ENCODE results near the gene LIPN. TPM values are rescaled to one million over a fixed set of nuclear protein-coding genes. Genes with fewer than 3 reads are reported as not detected.

The LIPN gene
- total and polyA plus RNA-seq, 7 donors = not detected

GRCh38 chr10:88820748-88821401, 61.1 kb downstream of the LIPN start:
- TF ChIP-seq, protein P1, sequence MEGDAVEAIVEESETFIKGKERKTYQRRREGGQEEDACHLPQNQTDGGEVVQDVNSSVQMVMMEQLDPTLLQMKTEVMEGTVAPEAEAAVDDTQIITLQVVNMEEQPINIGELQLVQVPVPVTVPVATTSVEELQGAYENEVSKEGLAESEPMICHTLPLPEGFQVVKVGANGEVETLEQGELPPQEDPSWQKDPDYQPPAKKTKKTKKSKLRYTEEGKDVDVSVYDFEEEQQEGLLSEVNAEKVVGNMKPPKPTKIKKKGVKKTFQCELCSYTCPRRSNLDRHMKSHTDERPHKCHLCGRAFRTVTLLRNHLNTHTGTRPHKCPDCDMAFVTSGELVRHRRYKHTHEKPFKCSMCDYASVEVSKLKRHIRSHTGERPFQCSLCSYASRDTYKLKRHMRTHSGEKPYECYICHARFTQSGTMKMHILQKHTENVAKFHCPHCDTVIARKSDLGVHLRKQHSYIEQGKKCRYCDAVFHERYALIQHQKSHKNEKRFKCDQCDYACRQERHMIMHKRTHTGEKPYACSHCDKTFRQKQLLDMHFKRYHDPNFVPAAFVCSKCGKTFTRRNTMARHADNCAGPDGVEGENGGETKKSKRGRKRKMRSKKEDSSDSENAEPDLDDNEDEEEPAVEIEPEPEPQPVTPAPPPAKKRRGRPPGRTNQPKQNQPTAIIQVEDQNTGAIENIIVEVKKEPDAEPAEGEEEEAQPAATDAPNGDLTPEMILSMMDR (IDR thresholded peaks at IDR 0.05) = no peak
- no peaks in the 10 kb centered on the region for H3K4me1 ChIP-seq
- H3K36me3 ChIP-seq (ENCODE audit: insufficient read depth in 1 of 2, low read depth in 1 of 2) = no peaks in the 10 kb centered on the region
- H3K9me3 ChIP-seq = no peaks in the 10 kb centered on the region
- DNase-seq (no peak), ATAC-seq (no peak)
- no peak overlapping the region for H3K27ac ChIP-seq
- no peak overlapping the region for H3K4me3 ChIP-seq
- H3K27me3 ChIP-seq (ENCODE audit: insufficient read depth in 3 of 3, low read length in 2 of 3) = no peaks in the 10 kb centered on the region
- intact Hi-C loops (cut with DNase I) = no loop called here

DNA sequence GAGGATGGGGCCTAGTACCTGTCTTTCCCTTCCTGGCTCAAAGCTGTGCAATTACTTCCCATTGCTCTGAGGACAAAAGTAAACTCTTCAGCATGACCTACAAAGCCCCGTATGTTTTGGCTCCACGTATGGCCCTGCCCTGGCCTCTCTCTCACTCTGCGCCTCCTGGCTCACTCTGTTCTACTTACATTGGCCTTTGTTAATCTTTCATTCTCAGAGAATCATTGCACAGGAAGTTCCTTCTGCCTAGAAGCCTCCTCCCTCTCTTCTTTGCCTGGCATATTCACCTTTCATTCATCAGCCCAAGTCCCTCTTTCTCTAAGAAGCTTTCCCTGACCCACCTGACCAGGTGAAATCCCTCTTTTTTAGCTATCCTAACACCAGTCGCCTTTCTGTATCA, 66.6 kb downstream of the LIPN start:
- TF ChIP-seq, protein P1 (IDR thresholded peaks at IDR 0.05) = no peak
- intact Hi-C loops (cut with DNase I) = no loop called here
- 75 to 80% (median 79%) methylated on average over 4 of the region's 4 CpGs for WGBS, 3 donors
- no peaks in the 10 kb centered on the region for H3K9me3 ChIP-seq
- no peak for DNase-seq
- no peak overlapping the region for H3K27ac ChIP-seq
- H3K27me3 ChIP-seq (ENCODE audit: insufficient read depth in 3 of 3, low read length in 2 of 3) = no peaks in the 10 kb centered on the region
- H3K36me3 ChIP-seq (ENCODE audit: insufficient read depth in 1 of 2, low read depth in 1 of 2) = no peaks in the 10 kb centered on the region
- H3K4me1 ChIP-seq = no peaks in the 10 kb centered on the region
- ATAC-seq = no peak
- H3K4me3 ChIP-seq = no peak overlapping the region

- no peak for DNase-seq
- 87 to 93% (median 90%) methylated on average over 2 of the region's 2 CpGs for WGBS, 3 donors
Measured at GRCh38 chr10:88827671-88828070, 67.9 kb downstream of the LIPN start.

DNA sequence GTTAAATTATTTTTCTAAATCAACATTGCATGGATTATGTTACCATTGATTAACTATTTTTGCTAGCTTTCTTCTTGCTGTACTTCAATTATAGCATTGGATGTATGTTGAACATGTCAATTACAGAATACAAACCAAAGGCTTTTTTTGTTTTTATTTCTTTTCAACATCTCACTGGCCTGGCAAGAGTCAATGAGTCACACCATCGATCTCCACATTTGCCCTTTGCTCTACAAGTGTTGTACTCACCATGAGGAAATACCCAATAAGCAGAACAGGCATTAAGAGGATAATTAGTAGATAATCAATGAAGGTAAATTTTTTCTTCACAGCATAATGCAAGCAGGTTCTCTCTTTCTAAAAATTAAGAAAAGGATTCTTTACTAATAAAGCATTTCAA, 68.5 kb downstream of the LIPN start:
- no peak overlapping the region for H3K4me3 ChIP-seq
- no peaks in the 10 kb centered on the region for H3K9me3 ChIP-seq
- DNase-seq (no peak), ATAC-seq (no peak)
- TF ChIP-seq, protein P1 (IDR thresholded peaks at IDR 0.05) = no peak
- intact Hi-C loops (cut with DNase I) = no loop called here
- H3K27ac ChIP-seq = no peak overlapping the region
- no peaks in the 10 kb centered on the region for H3K27me3 ChIP-seq (ENCODE audit: insufficient read depth in 3 of 3, low read length in 2 of 3)
- no peaks in the 10 kb centered on the region for H3K36me3 ChIP-seq (ENCODE audit: insufficient read depth in 1 of 2, low read depth in 1 of 2)
- H3K4me1 ChIP-seq = no peaks in the 10 kb centered on the region
- 50 to 68% (median 62%) methylated on average over 1 of the region's 1 CpG for WGBS, 3 donors

More at GRCh38 chr10:88827671-88828070, 67.9 kb downstream of the LIPN start:
- no peak overlapping the region for H3K27ac ChIP-seq
- intact Hi-C loops (cut with DNase I) = no loop called here
- no peaks in the 10 kb centered on the region for H3K36me3 ChIP-seq (ENCODE audit: insufficient read depth in 1 of 2, low read depth in 1 of 2)
- no peak for ATAC-seq
- TF ChIP-seq, protein P1 (IDR thresholded peaks at IDR 0.05) = no peak
- H3K4me1 ChIP-seq = no peaks in the 10 kb centered on the region
- no peaks in the 10 kb centered on the region for H3K27me3 ChIP-seq (ENCODE audit: insufficient read depth in 3 of 3, low read length in 2 of 3)
- no peaks in the 10 kb centered on the region for H3K9me3 ChIP-seq
- no peak overlapping the region for H3K4me3 ChIP-seq

Other genes starting within 250 kb of the LIPN start
- 1 to 10 TPM; 3.6 to 9.2 (median 5.3) TPM for gene RNLS, start 176.7 kb upstream of the LIPN start, total RNA-seq
- 1 to 10 TPM; 3.0 to 9.1 (median 6.7) TPM for gene RNLS, start 176.7 kb upstream of the LIPN start, polyA plus RNA-seq
- gene LIPJ, start 173.3 kb upstream of the LIPN start, total RNA-seq = under 1 TPM in 3 of 4 donors, not detected in 1; 0.23 to 0.30 (median 0.27) TPM
- gene LIPJ, start 173.3 kb upstream of the LIPN start, polyA plus RNA-seq = under 1 TPM; 0.03 to 0.06 (median 0.04) TPM
- not detected for gene LIPF, start 95.6 kb upstream of the LIPN start, total RNA-seq
- under 1 TPM; 0.06 to 0.74 (median 0.70) TPM for gene LIPF, start 95.6 kb upstream of the LIPN start, polyA plus RNA-seq
- not detected for gene LIPK, start 53.8 kb upstream of the LIPN start, total RNA-seq
- gene LIPK, start 53.8 kb upstream of the LIPN start, polyA plus RNA-seq = not detected
- gene LIPM, start 42.7 kb downstream of the LIPN start, total RNA-seq = not detected
- not detected for gene LIPM, start 42.7 kb downstream of the LIPN start, polyA plus RNA-seq
- not detected for gene ANKRD22, start 91.8 kb downstream of the LIPN start, total RNA-seq
- gene ANKRD22, start 91.8 kb downstream of the LIPN start, polyA plus RNA-seq = under 1 TPM in 2 of 3 donors, not detected in 1; 0.01 to 0.05 TPM
- gene STAMBPL1, start 120.2 kb downstream of the LIPN start, total RNA-seq = 1 to 10 TPM in 3 of 4 donors, under 1 TPM in 1; 0.90 to 1.4 (median 1.0) TPM
- gene STAMBPL1, start 120.2 kb downstream of the LIPN start, polyA plus RNA-seq = under 1 TPM; 0.23 to 0.92 (median 0.51) TPM
- 10 to 100 TPM; 39.6 to 63.1 (median 53.1) TPM for gene ACTA2, start 192.8 kb downstream of the LIPN start, total RNA-seq
- gene ACTA2, start 192.8 kb downstream of the LIPN start, polyA plus RNA-seq = 10 to 100 TPM; 56.6 to 73.1 (median 65.6) TPM
- gene FAS, start 230.8 kb downstream of the LIPN start, total RNA-seq = 1 to 10 TPM; 1.6 to 3.8 (median 2.6) TPM
- gene FAS, start 230.8 kb downstream of the LIPN start, polyA plus RNA-seq = 1 to 10 TPM; 1.1 to 3.8 (median 1.4) TPM